Activated CD4-positive, CD25-positive, alpha-beta regulatory T cell treated with anti-CD3 and anti-CD28 coated beads, Interleukin-2, amount 50 U/mL, for 72 hours (primary cell): ENCODE results near the gene DLGAP1.
"Not testable (repeated sequence)": the region's sequence is repeated elsewhere in the genome, so short reads cannot be mapped to it uniquely, and the experiment has no call there.

Source experiments
- DNase-seq: peaks from one replicate; pipeline ENCODE4 v3.0.0; 2021

Gene DLGAP1

DNA sequence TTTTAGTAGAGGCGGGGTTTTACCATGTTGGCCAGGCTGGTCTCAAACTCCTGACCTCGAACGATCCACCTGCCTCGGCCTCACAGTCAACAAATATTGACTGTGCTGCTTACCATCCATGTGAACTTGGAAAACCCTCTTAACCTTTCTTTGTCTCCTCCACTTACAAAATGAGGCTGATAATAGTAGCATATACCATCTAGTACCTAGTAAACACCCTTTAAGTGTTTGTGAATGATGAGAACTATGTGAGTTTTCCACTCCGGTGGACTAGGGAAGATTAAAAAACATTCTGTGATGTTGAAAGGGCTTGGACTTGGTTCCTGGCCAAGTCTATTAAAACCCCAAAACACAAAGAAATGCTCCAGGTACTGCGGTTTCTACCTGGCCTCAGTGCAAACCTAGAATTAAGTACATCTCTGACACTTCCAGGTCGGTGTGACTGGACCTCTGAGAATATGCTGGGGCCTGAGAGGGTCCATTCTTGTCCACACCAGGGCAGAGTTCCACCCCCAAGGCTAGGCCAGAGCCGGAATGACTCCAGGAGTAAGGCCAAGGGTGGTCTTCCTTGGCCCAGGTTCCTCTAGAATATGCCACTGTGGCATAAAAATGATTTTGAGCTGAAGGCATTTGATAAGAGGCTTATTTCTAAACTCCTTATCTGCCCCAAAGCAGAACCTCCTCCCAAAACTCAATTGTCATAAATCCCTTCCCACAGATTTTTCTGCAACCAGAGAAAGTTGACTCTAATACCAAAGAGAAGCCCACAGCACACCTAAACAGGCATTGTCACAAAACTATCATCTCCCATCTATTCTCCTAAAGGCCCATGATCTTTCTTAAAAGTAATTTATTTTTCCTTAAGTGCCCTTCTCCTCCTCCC is 787.6 kb downstream of the DLGAP1 start:
- no peak for DNase-seq

GRCh38 chr18:3666526-3667254 is 788.4 kb downstream of the DLGAP1 start:
- no peak for DNase-seq

DNA sequence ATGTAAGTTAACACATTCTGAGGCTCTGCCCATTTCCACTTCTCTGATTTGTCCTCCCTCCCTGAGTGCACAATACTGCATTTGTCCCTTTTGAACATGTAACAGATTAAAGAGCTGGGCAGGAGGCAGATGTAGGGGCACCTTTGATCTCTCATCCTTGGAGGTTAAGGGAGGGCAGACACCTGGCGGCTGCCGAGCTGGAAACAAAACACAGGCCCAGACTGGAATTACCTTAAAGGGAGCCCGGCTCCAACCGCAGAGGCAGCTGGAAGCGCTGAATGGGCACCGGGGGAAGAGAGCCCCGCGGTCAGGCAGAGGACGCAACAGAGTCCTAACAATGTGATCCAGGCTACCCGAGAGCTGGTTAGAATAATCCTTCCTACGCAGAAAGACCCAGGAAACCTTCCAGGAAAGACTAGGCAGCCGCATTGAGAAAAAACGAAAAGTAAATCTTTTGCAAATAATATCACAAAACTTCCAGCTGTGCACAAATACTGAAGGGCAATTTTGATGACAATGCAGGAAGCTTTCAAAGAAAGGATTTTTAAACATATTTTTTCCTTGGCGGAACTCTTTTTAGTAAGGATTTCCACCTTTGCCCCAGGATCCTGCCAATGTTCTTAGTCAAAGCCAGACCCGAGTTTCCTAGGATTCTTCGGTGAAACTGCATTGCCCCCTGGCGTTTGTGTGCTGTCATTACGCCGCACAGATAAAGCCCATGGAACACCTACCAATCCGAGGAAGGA is 789.2 kb downstream of the DLGAP1 start:
- peak; percentile 73 for DNase-seq

DNA sequence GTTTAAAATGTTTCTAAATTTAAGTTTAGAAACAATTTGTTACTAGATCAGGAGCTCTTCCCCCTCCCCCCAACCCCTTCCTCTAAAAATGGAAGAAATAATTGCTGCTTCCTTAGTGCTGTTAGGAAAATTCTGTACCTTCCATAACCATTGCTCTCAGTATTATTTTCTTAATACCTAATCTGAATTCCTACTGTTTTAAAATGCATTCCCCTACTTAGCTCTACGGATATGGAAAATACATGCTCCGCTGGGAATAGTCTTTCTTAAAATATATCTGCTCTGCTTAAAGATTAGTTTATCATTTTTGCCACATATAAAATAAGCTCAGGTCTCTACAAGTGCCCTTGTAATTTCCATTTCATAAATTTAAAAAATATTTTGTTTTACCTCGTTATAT is 789.9 kb downstream of the DLGAP1 start:
- no peak for DNase-seq

GRCh38 chr18:3664563-3665178 is 790.4 kb downstream of the DLGAP1 start:
- DNase-seq: no peak

DNA sequence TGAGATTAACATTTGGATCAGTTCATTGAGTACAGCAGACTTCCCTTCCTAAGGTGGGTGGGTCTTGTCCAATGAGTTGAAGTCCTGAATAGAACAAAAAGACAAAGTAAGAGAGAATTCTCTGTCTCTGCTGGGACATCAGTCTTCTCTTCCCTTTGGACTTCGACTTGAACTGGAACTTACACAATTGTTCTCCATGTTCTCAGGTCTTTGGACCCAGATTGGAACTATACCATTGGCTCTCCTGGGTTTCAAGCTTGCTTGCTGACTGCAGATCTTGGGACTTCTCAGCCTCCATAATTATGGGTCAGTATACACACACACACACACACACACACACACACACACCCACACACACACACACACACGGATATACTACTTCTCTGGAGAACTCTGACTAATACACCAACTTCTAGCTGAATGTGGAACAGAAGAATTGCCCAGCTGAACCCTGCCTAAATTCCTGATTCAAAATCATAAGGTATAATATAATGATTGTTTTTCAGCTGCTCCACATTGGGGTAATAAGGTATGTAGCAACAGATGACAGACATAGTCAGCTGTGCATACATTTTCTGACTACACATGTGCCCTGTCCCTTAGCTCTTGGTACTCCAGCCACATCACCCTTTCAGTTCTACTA is 791.1 kb downstream of the DLGAP1 start:
- DNase-seq: no peak

GRCh38 chr18:3661989-3662388 is 793.1 kb downstream of the DLGAP1 start:
- DNase-seq: no peak

- no peak for DNase-seq
Measured at GRCh38 chr18:3660739-3661515, 794.2 kb downstream of the DLGAP1 start.

- no peak for DNase-seq
Measured at GRCh38 chr18:3658529-3658928, 796.6 kb downstream of the DLGAP1 start.

- no peak for DNase-seq
Measured at GRCh38 chr18:3655254-3656050, 799.7 kb downstream of the DLGAP1 start.

DNA sequence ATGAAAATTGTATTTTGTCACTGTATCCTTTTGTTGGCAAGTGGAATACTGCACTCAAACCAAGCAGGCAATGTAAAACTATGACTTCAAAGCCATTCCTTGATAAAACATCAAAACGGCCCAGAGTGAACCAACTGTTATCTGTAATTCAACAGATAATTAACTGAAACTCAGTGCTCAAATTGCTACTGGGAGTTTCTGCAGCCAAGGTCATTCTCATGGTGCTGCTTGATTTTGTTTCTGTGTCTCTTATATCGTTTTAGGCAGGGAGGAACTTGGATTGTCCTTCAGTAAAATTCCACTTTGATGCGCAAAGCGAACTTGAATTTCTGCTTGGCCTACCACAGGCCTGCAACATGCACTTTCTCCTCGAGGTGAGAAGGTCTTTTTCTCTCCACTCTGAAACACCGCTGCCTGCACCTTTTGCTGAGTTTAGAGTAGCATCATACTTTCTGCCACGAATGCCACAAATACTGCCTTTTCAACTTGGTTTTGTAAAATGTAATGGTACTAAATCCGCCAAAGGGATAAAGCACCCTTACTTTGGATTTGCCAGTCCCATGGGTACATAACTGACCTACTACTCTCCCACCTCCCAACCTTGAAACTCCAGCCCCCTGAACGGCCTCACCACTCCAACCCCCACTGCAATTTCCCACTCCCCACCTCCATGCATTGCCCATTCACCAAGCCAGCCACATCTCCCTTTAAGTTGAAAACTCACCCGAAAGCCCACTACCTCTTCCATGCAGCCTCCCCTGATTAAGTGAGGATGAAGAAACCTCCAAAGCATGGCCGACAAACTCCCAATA is 800.5 kb downstream of the DLGAP1 start:
- no peak for DNase-seq

DNA sequence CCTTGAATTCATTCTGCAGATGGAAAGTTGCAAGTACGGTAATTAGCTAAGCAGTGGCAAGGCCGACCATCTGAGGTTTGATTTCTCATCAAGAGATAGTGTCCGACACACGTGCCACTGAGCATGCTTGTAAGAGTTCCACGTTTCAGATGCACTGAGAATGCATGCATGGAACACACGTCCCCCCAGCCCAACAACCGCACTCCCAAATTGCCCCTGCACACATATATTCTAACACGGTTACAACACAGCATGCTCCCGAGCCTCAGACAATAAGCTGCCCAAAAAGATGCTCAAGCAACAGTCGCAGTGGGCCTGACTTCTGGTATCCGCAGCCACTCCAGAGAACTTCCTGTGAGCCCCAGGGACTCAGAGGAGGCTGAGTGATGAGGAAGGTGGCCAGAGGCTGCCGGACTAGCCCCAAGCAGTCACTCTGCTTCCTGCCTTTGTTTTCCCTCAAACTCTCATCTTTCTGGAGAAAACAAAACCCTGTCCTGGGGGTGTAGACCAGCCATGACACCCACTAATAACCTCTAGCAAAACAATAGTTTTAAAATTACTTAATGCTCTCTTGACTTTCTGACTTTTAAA is 801.2 kb downstream of the DLGAP1 start:
- no peak for DNase-seq

DNA sequence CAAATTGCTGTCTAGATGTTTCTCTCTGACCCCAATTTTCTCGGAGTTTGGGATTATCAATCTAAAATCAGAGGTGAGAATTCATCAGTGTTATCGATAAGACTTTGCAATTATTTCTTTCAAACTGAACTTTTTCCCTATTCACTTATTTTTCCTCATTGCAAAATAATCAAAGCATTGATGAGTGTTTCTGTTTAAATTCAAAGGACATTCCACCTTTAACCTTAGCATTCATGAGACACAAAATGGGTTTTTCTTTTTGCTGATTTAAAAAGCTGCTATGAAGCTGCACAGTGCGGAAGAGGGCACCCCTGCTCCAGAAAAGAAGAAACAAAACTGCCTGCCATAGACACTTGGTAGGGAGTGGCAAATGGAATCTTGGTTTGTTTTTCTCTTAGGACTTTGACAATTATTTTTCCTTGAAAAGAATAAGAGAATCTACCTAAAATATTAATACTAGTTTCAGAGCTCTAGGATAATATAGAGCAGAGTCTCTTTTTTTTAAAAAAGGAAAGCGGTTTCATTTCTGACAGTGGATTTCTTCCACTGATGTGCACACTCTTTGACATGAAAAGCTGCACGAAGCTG is 801.8 kb downstream of the DLGAP1 start:
- no peak for DNase-seq

DNA sequence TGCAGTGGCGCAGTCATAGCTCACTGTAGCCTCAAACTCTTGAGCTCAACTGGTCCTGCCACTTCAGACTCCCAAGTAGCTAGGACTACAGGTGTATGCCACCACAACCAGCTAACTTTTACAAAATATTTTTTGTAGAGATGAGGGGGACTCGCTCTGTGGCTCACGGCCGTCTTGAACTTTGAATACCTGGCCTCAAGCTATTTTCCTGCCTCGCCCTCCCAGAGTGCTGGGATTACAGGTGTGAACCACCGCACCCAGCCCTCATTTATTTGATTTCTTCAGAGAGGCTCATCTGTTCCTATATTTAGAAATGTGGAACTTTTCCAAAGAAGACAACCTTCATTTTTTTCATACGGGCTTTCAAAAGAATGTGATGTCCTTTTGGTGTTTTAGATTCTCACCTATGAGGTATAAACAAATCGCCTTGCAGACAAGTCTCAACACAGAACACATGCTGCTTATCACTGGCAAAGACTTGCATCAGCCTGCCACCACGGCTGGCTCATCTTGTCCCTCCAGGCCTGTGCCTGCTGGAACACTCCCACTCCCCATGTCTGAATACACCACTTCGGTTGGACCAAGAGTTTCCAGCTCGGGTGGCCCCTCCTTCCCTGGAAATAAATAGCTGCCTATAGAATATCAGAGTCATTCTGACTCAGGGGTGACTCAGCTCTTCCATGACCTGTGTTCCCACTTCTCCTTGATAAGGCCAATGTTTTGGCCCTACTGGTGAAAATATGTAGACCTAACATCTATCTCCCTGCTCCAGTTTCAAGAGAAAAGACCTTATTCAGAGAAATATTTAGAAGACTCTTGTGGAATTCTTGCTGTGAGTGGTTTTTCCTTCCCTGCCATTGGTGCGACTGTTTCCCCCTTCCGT is 802.5 kb downstream of the DLGAP1 start:
- no peak for DNase-seq

GRCh38 chr18:3651266-3651665 is 803.8 kb downstream of the DLGAP1 start:
- no peak for DNase-seq

- not testable (repeated sequence) for DNase-seq
Measured at GRCh38 chr18:3650521-3651042, 804.5 kb downstream of the DLGAP1 start.

DNA sequence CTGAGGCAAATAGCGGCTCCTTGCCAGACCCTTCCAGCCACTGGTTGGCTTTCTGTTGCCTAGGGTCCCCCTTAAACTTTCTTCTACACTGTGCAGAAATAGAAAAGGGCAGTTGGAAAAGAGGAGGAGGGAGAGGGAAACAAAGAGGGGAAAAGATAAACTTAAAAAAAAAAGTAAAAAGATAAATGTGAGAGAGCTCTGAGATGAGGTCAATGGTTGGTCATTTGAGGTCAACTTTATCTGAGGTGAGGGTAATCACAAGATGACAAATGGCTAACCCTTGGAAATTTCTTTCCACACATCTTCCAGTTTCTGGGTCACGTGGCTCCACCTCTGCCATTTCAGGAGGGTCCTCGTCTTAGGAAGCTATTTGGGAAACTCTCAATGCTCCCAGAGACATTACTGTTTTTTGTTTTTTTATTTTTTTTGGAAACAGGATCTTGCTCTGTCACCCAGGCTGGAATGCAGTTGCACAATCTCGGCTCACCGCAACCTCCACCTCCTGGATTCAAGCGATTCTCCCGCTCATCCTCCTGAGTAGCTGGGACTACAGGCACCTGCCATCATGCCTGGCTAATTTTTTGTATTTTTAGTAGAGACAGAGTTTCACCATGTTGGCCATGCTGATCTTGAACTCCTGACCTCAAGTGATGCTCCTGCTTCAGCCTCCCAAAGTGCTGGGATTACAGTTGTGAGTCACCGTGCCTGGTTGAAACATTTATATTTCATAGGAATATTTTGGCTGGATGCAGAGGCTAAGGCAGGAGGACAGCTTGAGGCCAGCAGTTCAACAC is 805.3 kb downstream of the DLGAP1 start:
- DNase-seq: no peak
